MM.1S (cell line): Measurements from ENCODE around the gene DIP2C.

ENCODE experiments used
- DNase-seq: peaks from one replicate; pipeline ENCODE4 v3.0.0-alpha.2; 2015
- H2AFZ ChIP-seq: fragments of 300-600 bp; sonication (generic); 2 replicates; pipeline ENCODE4 v1.6.0; 2016; ENCODE audit warnings: antibody characterized with exemption, low read length
- H3F3A ChIP-seq: fragments of 300-600 bp; sonication (generic); 2 replicates; pipeline ENCODE4 v1.6.1; 2016; ENCODE audit warnings: mild to moderate bottlenecking, antibody characterized with exemption, low read length, moderate library complexity, mixed read lengths; ENCODE audit not compliant: insufficient read depth
- H3K27ac ChIP-seq: fragments of 300-600 bp; sonication (generic); 2 replicates; pipeline ENCODE4 v1.5.1; 2016; ENCODE audit warnings: mild to moderate bottlenecking, low read length
- H3K27me3 ChIP-seq: fragments of 300-600 bp; sonication (generic); replicated peaks from 2 replicates; pipeline ENCODE4 v1.6.0; 2016; ENCODE audit warnings: low read length; ENCODE audit not compliant: insufficient read depth
- H3K36me3 ChIP-seq: fragments of 300-600 bp; sonication (generic); replicated peaks from 2 replicates; pipeline ENCODE4 v1.6.1; 2016; ENCODE audit warnings: mild to moderate bottlenecking, low read length, mixed read lengths; ENCODE audit not compliant: insufficient read depth
- H3K4me1 ChIP-seq: fragments of 300-600 bp; sonication (generic); 2 replicates; pipeline ENCODE4 v1.6.1; 2016; ENCODE audit warnings: low read length, mixed read lengths
- H3K4me2 ChIP-seq: fragments of 300-600 bp; sonication (generic); 2 replicates; pipeline ENCODE4 v1.6.0; 2016; ENCODE audit warnings: low read depth, low read length
- H3K4me3 ChIP-seq: fragments of 300-600 bp; sonication (generic); 2 replicates; pipeline ENCODE4 v1.5.1; 2016; ENCODE audit warnings: low read length, mixed read lengths
- H3K79me2 ChIP-seq: fragments of 300-600 bp; sonication (generic); 2 replicates; pipeline ENCODE4 v1.6.1; 2016; ENCODE audit warnings: mixed run types, low read length, mixed read lengths
- H3K9ac ChIP-seq: fragments of 300-600 bp; sonication (generic); 2 replicates; pipeline ENCODE4 v1.6.1; 2016; ENCODE audit warnings: low read length, mixed read lengths
- H3K9me2 ChIP-seq: fragments of 300-600 bp; sonication (generic); replicated peaks from 2 replicates; pipeline ENCODE4 v1.6.1; 2016; ENCODE audit warnings: mild to moderate bottlenecking, low read length, mixed read lengths; ENCODE audit not compliant: insufficient read depth
- H3K9me3 ChIP-seq: fragments of 300-600 bp; sonication (generic); replicated peaks from 2 replicates; pipeline ENCODE4 v1.6.1; 2016; ENCODE audit warnings: mild to moderate bottlenecking, low read length, mixed read lengths; ENCODE audit not compliant: insufficient read depth
- H4K20me1 ChIP-seq: fragments of 300-600 bp; sonication (generic); 2 replicates; pipeline ENCODE4 v1.6.1; 2016; ENCODE audit warnings: mild to moderate bottlenecking, low read length, moderate library complexity, mixed read lengths; ENCODE audit not compliant: insufficient read depth
- EZH2 ChIP-seq: fragments of 300-600 bp; sonication (generic); optimal IDR thresholded peaks from 2 replicates; pipeline ENCODE3; 2017; ENCODE audit warnings: low read depth, mild to moderate bottlenecking, antibody characterized with exemption, low read length, mixed read lengths
- EZH2phosphoT487 ChIP-seq: fragments of 300-600 bp; sonication (generic); IDR thresholded peaks from 2 replicates; pipeline ENCODE4 v1.6.1; 2018; ENCODE audit warnings: antibody characterized with exemption, low read length
- TF ChIP-seq, protein P1 (sequence below): fragments of 300-600 bp; sonication (generic); IDR thresholded peaks from 2 replicates; pipeline ENCODE4 v1.5.1; 2016; ENCODE audit warnings: antibody characterized with exemption, low read length, mixed read lengths

Gene DIP2C

DNA sequence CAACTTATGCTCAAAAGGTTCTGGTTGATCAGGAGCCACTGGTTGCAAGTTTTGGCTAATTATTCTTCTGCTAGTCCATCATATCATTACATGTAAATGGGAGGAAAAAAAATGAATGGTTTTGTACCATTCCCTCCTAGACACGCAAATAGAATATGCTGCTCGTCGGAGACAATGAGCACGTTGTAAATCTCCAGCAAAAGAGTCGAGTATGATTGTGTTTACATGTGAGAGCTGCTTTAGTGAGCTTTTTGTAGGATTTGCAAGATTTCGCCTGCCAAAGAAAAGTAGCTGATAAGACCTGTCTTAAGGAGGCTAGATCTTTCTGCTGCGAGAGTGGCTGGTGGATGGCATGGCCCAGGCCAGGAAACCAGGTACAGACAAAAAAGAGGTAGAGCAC lies 445.2 kb downstream of the DIP2C start:
- Histone ChIP-seq H3K27me3 (no peaks in the 10 kb centered on the region), H3K9ac (no peak overlapping the region), H3K9me2 (no peaks in the 10 kb centered on the region), H3K9me3 (no peaks in the 10 kb centered on the region), H3K36me3 (peaks cover 5% of the 10 kb centered on the region; the same call in 1 of the 2 replicates), H3K4me1 (no peaks in the 10 kb centered on the region), H3K4me3 (no peak overlapping the region), H3K79me2 (no peaks in the 10 kb centered on the region), H4K20me1 (no peaks in the 10 kb centered on the region), H3F3A (no peaks in the 10 kb centered on the region), H3K27ac (no peak overlapping the region), H3K4me2 (no peak overlapping the region), H2AFZ (no peak overlapping the region)
- no peak for DNase-seq
- TF ChIP-seq, protein P1, sequence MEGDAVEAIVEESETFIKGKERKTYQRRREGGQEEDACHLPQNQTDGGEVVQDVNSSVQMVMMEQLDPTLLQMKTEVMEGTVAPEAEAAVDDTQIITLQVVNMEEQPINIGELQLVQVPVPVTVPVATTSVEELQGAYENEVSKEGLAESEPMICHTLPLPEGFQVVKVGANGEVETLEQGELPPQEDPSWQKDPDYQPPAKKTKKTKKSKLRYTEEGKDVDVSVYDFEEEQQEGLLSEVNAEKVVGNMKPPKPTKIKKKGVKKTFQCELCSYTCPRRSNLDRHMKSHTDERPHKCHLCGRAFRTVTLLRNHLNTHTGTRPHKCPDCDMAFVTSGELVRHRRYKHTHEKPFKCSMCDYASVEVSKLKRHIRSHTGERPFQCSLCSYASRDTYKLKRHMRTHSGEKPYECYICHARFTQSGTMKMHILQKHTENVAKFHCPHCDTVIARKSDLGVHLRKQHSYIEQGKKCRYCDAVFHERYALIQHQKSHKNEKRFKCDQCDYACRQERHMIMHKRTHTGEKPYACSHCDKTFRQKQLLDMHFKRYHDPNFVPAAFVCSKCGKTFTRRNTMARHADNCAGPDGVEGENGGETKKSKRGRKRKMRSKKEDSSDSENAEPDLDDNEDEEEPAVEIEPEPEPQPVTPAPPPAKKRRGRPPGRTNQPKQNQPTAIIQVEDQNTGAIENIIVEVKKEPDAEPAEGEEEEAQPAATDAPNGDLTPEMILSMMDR: no peak
- TF ChIP-seq EZH2: no peak
- no peak for TF ChIP-seq EZH2phosphoT487

DNA sequence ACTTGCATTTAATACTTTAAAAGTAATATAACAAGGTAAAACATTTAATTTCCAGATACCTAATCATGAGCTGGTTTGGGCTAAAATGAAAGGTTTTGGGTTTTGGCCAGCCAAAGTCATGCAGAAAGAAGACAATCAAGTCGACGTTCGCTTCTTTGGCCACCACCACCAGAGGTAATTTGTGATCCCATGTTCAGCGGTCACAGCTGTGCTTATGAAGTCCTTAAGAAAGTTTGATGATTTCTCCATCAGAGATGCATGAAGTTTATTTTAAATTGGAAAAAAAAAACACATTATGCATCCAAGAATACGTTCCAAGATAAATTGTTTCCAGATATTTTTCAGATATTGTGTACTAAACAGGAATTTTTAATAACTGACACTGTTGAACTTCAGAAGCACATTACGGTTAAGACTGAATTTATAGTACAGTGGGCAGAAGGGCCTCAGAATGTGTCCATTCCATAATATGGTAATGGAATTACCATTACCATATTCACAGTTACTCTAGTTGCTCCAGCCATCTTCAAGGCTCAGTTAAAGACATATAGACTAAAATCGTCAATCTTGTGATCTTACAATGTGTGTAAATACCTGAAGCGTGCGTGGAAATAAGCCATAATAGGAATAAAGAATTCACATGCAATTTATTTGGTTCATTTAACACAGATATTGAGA lies 447.4 kb downstream of the DIP2C start:
- Histone ChIP-seq H3K4me3 (no peak overlapping the region), H3K79me2 (no peaks in the 10 kb centered on the region), H3K36me3 (peaks cover 5% of the 10 kb centered on the region; the same call in 1 of the 2 replicates), H3K27me3 (no peaks in the 10 kb centered on the region), H3K9me2 (no peaks in the 10 kb centered on the region), H3K27ac (no peak overlapping the region), H3K4me1 (no peaks in the 10 kb centered on the region), H3F3A (no peaks in the 10 kb centered on the region), H2AFZ (no peak overlapping the region), H3K9me3 (no peaks in the 10 kb centered on the region), H4K20me1 (no peaks in the 10 kb centered on the region), H3K4me2 (no peak overlapping the region), H3K9ac (no peak overlapping the region)
- no peak for TF ChIP-seq EZH2
- TF ChIP-seq, protein P1: no peak
- TF ChIP-seq EZH2phosphoT487: no peak
- DNase-seq: no peak

DNA sequence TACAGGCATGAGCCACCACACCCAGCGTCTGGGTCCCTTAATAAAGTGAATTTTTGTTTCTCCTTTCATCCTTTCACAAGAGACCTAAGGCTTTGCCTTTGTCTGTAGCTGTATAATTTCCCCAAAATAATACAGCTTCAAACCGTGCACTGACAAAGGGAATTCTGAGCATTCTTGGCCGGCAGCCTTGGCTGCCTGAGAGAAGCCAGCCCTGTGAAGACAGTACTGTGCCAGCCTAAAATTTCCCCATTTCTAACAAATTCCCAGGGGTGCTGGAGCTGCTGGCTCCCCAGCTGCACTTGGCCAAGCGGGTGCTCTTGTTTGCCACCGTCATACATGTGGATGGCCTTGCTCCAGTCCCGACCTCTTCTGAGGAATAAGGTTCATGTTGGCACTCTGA lies 448.0 kb downstream of the DIP2C start:
- H3K27ac ChIP-seq: no peak overlapping the region
- no peaks in the 10 kb centered on the region for H3K27me3 ChIP-seq
- no peaks in the 10 kb centered on the region for H3K9me2 ChIP-seq
- H3K36me3 ChIP-seq: peaks cover 5% of the 10 kb centered on the region; the same call in 1 of the 2 replicates
- H3K4me3 ChIP-seq: no peak overlapping the region
- H4K20me1 ChIP-seq: no peaks in the 10 kb centered on the region
- no peaks in the 10 kb centered on the region for H3K4me1 ChIP-seq
- no peak overlapping the region for H3K4me2 ChIP-seq
- H3K79me2 ChIP-seq: no peaks in the 10 kb centered on the region
- no peaks in the 10 kb centered on the region for H3K9me3 ChIP-seq
- no peaks in the 10 kb centered on the region for H3F3A ChIP-seq
- no peak for TF ChIP-seq EZH2phosphoT487
- TF ChIP-seq, protein P1: no peak
- no peak overlapping the region for H2AFZ ChIP-seq
- no peak overlapping the region for H3K9ac ChIP-seq
- no peak for DNase-seq
